HG02938 (cell line): ENCODE data around the gene RAB3C.

Experiments used
- ATAC-seq: cut with Tn5 transposase; IDR thresholded peaks from one replicate; pipeline ENCODE4 v1.9.1; 2021; ENCODE audit warnings: mild to moderate bottlenecking, moderate library complexity; ENCODE audit not compliant: unreplicated experiment

Gene RAB3C

GRCh38 chr5:58765058-58765457 lies 182.2 kb downstream of the RAB3C start:
- no peak for ATAC-seq

- ATAC-seq, result no peak
These were observed 184.2 kb downstream of the RAB3C start for GRCh38 chr5:58767104-58767503.

- no peak for ATAC-seq
These were observed 187.3 kb downstream of the RAB3C start for GRCh38 chr5:58770136-58770535.

- ATAC-seq, result no peak
These were observed 188.9 kb downstream of the RAB3C start for GRCh38 chr5:58771796-58772195.

GRCh38 chr5:58773744-58774441 lies 191.0 kb downstream of the RAB3C start:
- ATAC-seq, result no peak

- no peak for ATAC-seq
These were observed 192.1 kb downstream of the RAB3C start for GRCh38 chr5:58774937-58775336.

GRCh38 chr5:58775701-58776262 lies 192.9 kb downstream of the RAB3C start:
- ATAC-seq, result peak; percentile 83

GRCh38 chr5:58776559-58776958 lies 193.7 kb downstream of the RAB3C start:
- no peak for ATAC-seq

- ATAC-seq, result no peak
These were observed 196.0 kb downstream of the RAB3C start for GRCh38 chr5:58778888-58779287.

- ATAC-seq, result peak; percentile 79
These were observed 203.2 kb downstream of the RAB3C start for GRCh38 chr5:58786035-58786434.

- no peak for ATAC-seq
These were observed 203.9 kb downstream of the RAB3C start for GRCh38 chr5:58786711-58787303.

GRCh38 chr5:58787987-58788386 lies 205.1 kb downstream of the RAB3C start:
- ATAC-seq, result no peak

GRCh38 chr5:58793888-58794657 lies 211.2 kb downstream of the RAB3C start:
- no peak for ATAC-seq

GRCh38 chr5:58794875-58795274 lies 212.0 kb downstream of the RAB3C start:
- ATAC-seq, result peak; percentile 32

GRCh38 chr5:58795327-58795726 lies 212.5 kb downstream of the RAB3C start:
- peak; percentile 38 for ATAC-seq

GRCh38 chr5:58797021-58797420 lies 214.1 kb downstream of the RAB3C start:
- ATAC-seq, result no peak

GRCh38 chr5:58800356-58800755 lies 217.5 kb downstream of the RAB3C start:
- ATAC-seq, result no peak

GRCh38 chr5:58800861-58801540 lies 218.1 kb downstream of the RAB3C start:
- no peak for ATAC-seq

GRCh38 chr5:58803056-58803455 lies 220.2 kb downstream of the RAB3C start:
- no peak for ATAC-seq

GRCh38 chr5:58804291-58804690 lies 221.4 kb downstream of the RAB3C start:
- ATAC-seq, result no peak

GRCh38 chr5:58810086-58810485 lies 227.2 kb downstream of the RAB3C start:
- ATAC-seq, result no peak
